Liver (tissue), 3 donors: Measurements from ENCODE around the gene KIRREL3.

Experiments used
- CTCF ChIP-seq: fragments of 150-350 bp; IDR thresholded peaks from 2 replicates; pipeline ENCODE4 v1.5.1; 2017; ENCODE audit warnings: improper control_type of control experiment, low read depth, low read length; ENCODE audit not compliant: missing input control
- FOXA1 ChIP-seq: IDR thresholded peaks from 2 replicates; pipeline ENCODE4 v1.6.1; 2016; ENCODE audit warnings: antibody characterized with exemption
- GABPA ChIP-seq, 2 donors: IDR thresholded peaks in 1 of 2; conservative IDR thresholded peaks in 1 of 2; 2 replicates each; pipeline ENCODE4 v1.6.1; 2016; ENCODE audit warnings: antibody characterized with exemption in 2 of 2, mild to moderate bottlenecking in 1 of 2, moderate library complexity in 1 of 2
- MAX ChIP-seq: IDR thresholded peaks from 2 replicates; pipeline ENCODE4 v1.6.1; 2016; ENCODE audit warnings: antibody characterized with exemption
- NR2F2 ChIP-seq: IDR thresholded peaks from 2 replicates; pipeline ENCODE4 v1.6.1; 2016; ENCODE audit warnings: antibody characterized with exemption
- RAD21 ChIP-seq, 2 donors: IDR thresholded peaks; 2 replicates each; pipeline ENCODE4 v1.6.1; 2016; ENCODE audit warnings: antibody characterized with exemption in 2 of 2, mild to moderate bottlenecking in 2 of 2
- TAF1 ChIP-seq: conservative IDR thresholded peaks from 2 replicates; pipeline ENCODE4 v1.6.1; 2016; ENCODE audit warnings: antibody characterized with exemption, mild to moderate bottlenecking
- YY1 ChIP-seq: IDR thresholded peaks from 2 replicates; pipeline ENCODE4 v1.6.1; 2016; ENCODE audit warnings: antibody characterized with exemption, mild to moderate bottlenecking
- TF ChIP-seq, protein P1 (sequence below): IDR thresholded peaks from 2 replicates; pipeline ENCODE4 v1.6.1; 2016; ENCODE audit warnings: antibody characterized with exemption, mild to moderate bottlenecking
- donor health status: healthy.
- donor health status: healthy.

GRCh38 chr11:126880872-126881271, 119.7 kb downstream of the KIRREL3 start:
- TF ChIP-seq YY1 (no peak), CTCF (no peak), TAF1 (no peak), GABPA (IDR thresholded peaks at IDR 0.05 in 1 of 2, conservative IDR thresholded peaks at IDR 0.05 in 1 of 2) (no peak), RAD21 (IDR thresholded peaks at IDR 0.05) (no peak), FOXA1 (no peak), NR2F2 (no peak), MAX (no peak)
- TF ChIP-seq, protein P1, sequence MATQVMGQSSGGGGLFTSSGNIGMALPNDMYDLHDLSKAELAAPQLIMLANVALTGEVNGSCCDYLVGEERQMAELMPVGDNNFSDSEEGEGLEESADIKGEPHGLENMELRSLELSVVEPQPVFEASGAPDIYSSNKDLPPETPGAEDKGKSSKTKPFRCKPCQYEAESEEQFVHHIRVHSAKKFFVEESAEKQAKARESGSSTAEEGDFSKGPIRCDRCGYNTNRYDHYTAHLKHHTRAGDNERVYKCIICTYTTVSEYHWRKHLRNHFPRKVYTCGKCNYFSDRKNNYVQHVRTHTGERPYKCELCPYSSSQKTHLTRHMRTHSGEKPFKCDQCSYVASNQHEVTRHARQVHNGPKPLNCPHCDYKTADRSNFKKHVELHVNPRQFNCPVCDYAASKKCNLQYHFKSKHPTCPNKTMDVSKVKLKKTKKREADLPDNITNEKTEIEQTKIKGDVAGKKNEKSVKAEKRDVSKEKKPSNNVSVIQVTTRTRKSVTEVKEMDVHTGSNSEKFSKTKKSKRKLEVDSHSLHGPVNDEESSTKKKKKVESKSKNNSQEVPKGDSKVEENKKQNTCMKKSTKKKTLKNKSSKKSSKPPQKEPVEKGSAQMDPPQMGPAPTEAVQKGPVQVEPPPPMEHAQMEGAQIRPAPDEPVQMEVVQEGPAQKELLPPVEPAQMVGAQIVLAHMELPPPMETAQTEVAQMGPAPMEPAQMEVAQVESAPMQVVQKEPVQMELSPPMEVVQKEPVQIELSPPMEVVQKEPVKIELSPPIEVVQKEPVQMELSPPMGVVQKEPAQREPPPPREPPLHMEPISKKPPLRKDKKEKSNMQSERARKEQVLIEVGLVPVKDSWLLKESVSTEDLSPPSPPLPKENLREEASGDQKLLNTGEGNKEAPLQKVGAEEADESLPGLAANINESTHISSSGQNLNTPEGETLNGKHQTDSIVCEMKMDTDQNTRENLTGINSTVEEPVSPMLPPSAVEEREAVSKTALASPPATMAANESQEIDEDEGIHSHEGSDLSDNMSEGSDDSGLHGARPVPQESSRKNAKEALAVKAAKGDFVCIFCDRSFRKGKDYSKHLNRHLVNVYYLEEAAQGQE: no peak
